Prostate gland (tissue), 2 donors: ENCODE data around the gene SORBS1.

Experiments
- POLR2A ChIP-seq: fragments of 450-650 bp; IDR thresholded peaks from one replicate; pipeline ENCODE4 v1.6.1; 2016; ENCODE audit warnings: antibody characterized with exemption, mild to moderate bottlenecking
- POLR2AphosphoS5 ChIP-seq: sonication (generic); formaldehyde crosslinking; IDR thresholded peaks from one replicate; pipeline ENCODE4 v1.6.1; 2017; ENCODE audit warnings: antibody characterized with exemption
- TF ChIP-seq, protein P1 (sequence below), 4 experiments: fragments of 200-600 bp in 2 of 4; fragments of 450-650 bp in 2 of 4; sonication (generic) in 2 of 4; IDR thresholded peaks; 1 replicate in 3 of 4; 2 replicates in 1 of 4; pipeline ENCODE4 v1.5.1; 2016 to 2019; ENCODE audit warnings: antibody characterized with exemption in 4 of 4, mild to moderate bottlenecking in 2 of 4, moderate library complexity in 2 of 4

DNA sequence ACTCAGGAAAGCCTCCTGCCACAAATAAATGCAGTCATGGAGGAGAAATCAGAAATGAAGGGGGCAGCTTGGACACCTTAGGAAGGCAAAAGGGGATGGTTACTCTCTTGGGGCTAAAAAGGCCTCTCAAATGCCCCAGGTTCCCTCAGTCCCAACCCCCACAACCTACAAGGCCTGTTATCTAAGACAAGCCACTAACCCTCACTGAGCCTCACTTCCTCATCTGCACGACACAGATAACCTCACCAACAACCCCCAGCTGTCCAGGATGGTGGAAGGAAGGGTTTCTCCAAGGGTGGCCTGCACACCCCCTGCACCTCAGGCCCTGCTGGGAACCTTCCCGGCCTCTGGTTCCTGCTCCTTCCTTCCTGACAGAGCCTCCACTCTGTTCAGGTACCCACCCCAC is 29.2 kb downstream of the SORBS1 start:
- TF ChIP-seq, protein P1, sequence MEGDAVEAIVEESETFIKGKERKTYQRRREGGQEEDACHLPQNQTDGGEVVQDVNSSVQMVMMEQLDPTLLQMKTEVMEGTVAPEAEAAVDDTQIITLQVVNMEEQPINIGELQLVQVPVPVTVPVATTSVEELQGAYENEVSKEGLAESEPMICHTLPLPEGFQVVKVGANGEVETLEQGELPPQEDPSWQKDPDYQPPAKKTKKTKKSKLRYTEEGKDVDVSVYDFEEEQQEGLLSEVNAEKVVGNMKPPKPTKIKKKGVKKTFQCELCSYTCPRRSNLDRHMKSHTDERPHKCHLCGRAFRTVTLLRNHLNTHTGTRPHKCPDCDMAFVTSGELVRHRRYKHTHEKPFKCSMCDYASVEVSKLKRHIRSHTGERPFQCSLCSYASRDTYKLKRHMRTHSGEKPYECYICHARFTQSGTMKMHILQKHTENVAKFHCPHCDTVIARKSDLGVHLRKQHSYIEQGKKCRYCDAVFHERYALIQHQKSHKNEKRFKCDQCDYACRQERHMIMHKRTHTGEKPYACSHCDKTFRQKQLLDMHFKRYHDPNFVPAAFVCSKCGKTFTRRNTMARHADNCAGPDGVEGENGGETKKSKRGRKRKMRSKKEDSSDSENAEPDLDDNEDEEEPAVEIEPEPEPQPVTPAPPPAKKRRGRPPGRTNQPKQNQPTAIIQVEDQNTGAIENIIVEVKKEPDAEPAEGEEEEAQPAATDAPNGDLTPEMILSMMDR (IDR thresholded peaks at IDR 0.05): no peak
- TF ChIP-seq POLR2A: no peak
- no peak for TF ChIP-seq POLR2AphosphoS5
